NK-92 treated with Interleukin-12 subunit alpha and Interleukin-12 subunit beta, amount 100 ng/mL, for 24 hours (cell line): ENCODE data around the gene RPS25.
"Not testable (repeated sequence)": the region's sequence is repeated elsewhere in the genome, so short reads cannot be mapped to it uniquely, and the experiment has no call there.

Source experiments
- DNase-seq: peaks from one replicate; lab custom pipeline; 2025; lab: John Stamatoyannopoulos, UW

RPS25 gene

DNA sequence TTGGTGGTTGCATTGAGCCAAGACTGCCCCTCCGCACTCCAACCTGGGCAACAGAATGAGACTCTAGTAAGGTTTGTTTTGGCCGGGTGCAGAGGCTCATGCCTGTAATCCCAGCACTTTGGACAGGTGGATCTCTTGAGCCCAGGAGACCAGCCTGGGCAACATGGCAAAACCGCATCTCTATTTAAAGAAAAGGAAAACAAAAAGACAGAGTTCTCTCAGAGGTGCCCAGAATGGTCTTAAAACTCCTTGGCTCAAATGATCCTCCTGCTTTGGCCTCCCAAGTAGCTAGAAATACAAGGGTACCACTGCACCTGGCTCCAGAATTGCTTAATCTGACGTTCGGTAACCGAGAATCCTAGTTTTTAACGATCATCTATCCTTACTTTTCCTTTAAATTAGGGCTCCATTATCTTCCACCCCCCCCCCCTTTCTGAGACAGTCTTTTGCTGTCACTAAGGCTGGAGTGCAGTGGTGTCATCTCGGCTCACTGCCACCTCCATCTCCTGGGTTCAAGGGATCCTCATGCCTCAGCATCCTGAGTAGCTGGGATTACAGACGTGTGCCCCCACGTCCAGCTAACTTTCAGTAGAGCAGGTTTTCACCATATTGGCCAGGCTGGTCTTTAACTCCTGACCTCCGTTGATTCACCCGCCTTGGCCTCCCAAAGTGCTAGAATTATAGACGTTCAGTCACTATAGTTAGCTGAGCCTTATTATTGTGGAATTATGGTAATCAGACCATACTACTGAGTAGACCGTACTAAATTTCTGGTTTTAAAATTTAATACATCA lies 1.7 kb downstream of the RPS25 start:
- DNase-seq, result no peak

DNA sequence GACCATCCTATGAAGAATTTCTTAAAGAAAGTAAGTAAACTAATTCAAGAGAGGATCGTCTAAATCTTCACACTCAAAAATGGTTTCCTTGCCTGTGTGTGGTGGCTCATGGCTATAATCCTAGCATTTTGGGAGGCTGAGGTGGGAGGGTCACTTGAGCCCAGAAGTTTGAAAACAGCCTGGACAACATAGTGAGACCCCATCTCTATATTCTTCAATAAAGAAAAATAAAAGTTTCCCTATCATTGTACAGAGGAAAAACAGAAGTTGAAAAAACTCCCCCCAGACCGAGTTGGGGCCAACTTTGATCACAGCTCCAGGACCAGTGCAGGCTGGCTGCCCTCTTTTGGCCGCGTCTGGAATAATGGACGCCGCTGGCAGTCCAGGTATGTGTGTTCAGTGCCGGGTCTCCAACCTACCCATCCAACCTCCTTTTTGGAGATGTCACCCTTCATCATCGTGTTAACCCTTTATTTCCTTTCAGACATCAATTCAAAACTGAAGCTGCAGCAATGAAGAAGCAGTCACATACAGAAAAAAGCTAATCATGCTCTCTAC lies 3.0 kb downstream of the RPS25 start:
- no peak for DNase-seq

DNA sequence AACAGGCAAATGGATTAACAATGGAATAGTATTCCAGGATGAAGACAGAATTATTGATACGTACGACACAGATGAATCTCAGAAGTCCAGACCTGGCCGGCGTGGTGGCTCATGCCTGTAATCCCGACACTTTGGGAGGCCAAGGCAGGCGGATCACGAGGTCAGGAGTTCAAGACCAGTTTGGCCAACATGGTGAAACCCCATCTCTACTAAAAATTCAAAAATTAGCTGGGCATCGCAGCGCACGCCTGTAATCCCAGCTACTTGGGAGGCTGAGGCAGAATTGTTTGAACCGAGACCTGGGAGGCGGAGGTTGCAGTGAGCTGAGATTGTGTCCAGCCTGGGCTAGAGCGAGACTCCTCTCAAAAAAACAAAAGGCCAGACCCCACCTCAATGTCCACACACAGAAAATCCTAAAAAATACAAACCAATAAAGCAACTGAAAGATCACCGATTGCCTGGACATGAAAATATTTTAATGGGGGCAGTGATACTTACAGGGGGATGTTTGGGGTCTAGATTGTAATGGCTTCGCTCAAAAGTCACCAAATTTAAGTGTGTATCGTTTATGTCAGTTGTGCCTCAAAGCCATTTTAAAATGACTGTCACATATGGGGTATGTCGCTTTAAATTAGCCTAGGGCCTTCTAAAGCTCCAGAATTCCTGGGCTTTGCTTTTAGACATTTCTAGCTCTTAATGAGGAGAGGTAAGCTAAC lies 3.8 kb downstream of the RPS25 start:
- no peak for DNase-seq

DNA sequence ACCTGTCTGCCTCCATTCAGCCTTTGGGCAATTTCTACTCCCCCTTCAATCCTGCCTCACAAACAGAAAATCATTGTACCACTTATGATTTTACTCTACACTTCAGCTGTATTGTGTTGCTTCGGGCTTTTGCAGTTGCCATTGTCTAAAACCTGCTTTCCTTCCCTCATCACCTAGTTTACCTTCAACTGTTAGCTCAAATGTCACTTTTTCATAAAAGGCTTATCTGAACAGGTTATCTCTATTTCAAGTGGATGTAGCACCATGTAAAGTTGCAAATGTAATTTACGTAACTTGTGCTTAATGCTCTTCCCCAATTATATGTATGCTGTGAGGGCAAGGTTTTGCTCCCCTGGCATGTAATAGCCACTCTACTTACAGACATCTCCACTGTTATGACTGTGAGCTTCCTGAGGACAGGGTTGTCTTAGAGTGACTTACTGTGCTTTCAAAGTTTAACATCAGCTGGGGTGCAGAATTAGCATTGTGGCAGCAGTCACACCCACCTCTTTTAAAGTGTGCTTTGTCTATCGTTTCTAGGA lies 5.4 kb downstream of the RPS25 start:
- DNase-seq, result no peak

DNA sequence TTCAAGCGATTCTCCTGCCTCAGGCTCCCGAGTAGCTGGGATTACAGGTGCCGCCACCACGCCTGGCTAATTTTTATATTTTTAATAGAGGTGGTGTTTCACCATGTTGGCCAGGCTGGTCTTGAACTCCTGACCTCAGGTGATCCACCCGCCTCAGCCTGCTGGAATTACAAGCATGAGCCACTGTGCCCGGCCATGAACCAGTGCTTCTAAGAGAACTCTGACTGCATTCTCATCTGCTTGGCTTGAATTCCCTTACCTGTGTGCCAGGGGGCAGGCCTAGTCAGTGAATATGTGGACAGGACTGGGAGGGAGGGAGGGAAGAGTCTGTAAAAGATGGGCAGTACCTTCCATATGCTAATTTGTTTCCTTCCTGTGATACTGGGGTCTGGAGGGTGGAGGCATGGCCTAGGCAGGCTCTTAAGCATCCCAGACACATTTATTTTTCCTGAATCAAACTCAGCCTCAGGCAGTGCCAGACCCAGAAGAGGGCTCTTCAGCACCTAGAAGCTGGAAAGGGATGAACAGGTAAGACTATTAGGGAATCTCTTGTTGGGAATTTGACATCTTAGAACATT lies 6.6 kb downstream of the RPS25 start:
- no peak for DNase-seq

DNA sequence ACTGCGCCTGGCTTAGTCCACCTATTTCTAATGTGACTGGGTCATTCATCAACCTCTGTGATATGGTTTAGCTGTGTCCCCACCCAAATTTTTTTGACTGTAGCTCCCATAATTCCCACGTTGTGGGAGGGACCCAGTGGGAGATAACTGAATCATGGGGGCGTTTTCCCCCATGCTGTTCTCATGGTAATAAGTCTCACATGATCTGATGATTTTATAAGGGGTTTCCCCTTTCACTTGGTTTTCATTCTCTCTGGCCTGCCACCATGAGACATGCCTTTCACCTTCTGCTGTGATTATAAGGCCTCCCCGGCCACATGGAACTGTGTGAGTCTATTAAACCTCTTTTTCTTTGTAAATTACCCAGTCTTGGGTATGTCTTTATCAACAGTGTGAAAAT lies 11.5 kb downstream of the RPS25 start:
- DNase-seq, result no peak

DNA sequence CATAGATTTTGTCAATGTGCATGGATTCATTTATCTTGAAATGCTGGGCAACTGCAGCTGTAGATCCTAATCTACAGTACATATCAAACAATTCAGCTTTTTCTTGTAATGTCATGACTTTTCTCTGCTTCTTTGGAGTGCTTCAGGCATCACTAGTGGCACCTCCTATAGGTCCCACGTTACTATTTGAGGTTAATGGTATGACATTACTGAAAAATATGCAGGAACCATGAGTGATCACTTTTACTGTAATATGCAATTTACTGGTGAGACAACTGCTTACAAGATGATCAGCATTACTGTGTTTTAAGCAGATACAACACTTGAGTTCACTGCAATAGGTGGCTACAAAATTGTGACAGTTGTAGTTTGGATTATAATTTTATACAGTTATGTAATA lies 17.2 kb downstream of the RPS25 start:
- DNase-seq, result no peak

DNA sequence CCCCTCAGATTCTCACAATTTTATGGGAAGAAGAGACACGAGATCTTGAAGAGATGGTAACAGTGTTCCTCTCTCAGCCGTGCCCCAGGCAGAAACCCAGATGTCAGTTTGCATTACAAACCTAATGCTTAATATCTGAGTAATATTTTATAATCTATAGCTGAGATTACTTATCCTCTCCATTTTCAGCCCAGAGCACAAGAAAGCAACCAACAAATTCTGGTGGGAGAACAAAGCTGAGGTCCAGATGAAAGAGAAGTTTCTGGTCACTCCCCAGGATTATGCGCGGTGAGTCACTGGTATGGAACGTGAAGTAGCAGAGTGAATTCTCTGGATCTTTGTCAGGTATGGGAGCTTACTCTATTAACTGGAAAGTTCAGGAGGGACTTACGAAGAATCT lies 19.3 kb downstream of the RPS25 start:
- no peak for DNase-seq

DNA sequence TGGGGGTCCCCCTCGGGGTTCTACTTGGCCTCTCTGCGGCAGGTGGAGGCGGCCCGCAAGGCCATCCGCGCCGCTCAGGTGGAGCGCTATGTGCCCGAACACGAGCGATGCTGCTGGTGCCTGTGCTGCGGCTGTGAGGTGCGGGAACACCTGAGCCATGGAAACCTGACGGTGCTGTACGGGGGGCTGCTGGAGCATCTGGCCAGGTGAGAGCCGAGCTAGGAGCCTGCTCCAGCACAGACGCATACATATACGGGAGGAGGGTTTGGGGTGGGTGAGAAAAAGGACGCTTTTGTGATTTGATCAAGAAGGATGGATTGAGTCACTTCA lies 19.8 kb downstream of the RPS25 start:
- DNase-seq, result no peak

DNA sequence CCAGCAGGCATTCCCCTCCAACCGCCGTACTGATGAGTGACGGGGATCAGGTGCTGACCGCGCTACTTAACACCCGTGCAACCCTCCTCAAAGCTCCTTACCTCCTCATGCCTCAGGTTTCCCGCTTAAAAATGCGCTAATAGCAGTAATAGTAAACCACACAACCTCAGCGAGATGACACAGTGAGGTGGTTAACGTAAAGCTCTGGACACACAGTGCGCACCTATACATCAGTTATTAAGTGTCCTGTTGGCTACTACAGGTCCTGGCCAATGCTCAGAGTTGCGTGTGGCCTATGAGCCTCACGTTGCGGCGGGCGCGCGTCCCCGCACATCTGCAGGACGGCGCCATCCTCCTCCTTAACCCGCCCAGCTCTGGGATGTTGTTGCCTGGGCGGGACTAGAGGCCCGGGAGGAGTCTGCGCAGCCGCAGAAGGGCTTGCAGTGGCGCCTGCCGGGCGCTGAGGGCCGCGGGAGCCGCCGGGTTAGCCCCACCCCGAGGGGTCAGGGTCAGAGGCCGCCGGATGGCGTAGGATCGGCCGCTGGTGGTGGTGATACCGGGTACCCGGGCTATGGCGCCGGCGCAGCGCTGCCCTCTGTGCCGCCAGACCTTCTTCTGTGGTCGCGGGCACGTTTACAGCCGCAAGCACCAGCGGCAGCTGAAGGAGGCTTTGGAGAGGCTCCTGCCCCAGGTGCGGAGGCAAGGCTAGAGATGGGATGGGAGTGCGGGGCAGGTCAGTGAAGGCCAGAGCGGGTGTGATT lies 20.3 kb downstream of the RPS25 start, which contains the start of gene CENATAC:
TSS of gene CENATAC (plus strand) at position 512 of the 761 bp plus-strand sequence. CDS start at position 572, 60 bp downstream.
- DNase-seq, result peak; percentile 95

DNA sequence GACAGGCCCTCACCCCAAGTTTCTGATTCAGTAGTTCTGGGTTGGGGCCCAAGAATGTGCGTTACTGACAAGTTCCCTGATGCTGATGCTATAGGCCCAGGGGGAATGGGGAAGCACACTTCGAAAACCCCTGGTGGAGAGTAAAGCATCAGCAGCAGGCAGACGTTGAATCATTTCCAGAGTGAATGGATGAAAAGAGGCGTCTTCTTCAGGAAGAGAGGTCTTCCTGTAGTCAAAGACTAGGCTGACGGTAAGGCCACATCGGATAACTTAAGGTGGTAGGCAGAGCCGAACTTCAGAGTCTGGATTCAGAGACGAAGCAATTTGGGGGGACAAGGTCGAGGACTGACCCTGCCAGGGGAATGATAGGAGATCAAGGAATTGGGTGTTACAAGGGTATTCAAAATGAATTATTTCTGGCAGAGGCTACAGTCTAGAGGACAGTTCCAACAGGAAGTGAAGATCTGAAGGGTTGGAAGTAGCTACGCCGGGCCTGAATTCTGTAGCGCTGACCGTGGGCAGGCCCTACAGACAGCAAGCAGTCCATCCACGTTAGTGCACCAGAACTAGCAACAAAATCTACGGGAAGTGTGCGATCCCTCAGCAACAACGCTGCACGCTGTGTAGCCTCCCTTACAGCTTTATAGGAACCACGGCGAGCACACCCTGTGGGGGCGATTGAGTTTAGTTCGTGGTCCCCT lies 21.1 kb downstream of the RPS25 start:
- DNase-seq, result no peak

DNA sequence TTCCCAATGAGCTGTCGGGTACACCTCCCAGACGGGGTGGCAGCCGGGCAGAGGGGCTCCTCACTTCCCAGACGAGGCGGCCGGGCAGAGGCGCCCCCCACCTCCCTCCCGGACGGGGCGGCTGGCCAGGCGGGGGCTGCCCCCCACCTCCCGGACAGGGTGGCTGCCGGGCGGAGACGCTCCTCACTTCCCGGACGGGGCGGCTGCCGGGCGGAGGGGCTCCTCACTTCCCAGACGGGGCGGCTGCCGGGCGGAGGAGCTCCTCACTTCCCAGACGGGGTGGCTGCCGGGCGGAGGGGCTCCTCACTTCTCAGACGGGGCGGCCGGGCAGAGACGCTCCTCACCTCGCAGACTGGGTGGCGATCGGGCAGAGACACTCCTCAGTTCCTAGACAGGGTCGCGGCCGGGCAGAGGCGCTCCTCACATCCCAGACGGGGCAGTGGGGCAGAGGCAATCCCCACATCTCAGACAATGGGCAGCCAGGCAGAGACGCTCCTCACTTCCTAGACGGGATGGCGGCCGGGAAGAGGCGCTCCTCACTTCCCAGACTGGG lies 26.6 kb downstream of the RPS25 start:
- DNase-seq, result not testable (repeated sequence)

DNA sequence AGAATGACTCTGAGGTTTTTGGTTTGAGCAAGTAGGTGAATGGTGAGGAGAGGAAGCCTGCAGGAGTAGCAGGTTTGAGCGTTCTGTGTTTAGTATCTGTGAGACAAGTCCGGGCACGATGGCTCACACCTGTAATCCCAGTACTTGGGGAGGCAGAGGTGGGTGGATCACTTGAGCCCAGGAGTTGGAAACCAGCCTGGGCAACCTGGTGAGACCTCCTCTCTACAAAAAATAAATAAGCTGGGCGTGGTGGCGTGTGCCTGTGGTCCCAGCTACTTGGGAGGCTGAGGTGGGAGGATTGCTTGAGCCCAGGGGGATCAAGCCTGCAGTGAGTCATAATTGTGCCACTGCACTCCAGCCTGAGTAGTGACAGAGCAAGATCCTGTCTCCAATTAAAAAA lies 29.9 kb downstream of the RPS25 start:
- DNase-seq, result no peak

DNA sequence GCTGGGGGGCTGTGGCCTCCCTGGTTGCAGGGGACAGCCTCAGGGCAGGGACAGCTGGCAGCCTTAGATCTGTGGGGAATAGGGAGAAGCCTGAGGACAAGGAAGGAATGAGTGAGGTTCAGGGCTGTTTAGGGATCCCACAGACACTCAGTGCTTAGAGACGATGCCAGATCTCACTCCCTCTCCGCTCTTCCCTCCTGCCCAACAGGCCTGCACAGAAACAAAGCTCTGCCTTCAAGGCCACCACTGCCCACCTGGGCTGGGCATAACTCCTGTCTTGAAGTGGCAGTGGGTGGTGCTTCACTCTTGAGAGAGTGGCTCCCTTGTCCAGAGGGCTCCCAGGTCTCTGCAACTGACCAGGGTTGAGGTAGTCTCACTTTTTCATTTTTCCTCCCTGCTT lies 33.3 kb downstream of the RPS25 start:
- no peak for DNase-seq

DNA sequence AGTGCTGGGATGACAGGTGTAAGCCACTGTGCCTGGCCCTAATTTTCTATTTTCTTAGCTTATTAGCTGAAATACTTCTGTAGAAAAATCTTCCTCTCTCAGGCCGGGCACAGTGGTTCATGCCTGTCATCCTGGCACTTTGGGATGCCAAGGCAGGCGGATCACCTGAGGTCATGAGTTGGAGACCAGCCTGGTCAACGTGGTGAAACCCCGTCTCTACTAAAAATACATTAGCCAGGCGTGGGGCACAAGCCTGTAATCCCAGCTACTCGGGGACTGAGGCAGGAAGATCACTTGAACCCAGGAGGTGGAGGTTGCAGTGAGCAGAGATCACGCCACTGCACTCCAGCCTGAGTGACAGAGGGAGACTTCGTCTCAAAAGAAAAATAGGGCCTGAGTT lies 33.8 kb downstream of the RPS25 start:
- not testable (repeated sequence) for DNase-seq

DNA sequence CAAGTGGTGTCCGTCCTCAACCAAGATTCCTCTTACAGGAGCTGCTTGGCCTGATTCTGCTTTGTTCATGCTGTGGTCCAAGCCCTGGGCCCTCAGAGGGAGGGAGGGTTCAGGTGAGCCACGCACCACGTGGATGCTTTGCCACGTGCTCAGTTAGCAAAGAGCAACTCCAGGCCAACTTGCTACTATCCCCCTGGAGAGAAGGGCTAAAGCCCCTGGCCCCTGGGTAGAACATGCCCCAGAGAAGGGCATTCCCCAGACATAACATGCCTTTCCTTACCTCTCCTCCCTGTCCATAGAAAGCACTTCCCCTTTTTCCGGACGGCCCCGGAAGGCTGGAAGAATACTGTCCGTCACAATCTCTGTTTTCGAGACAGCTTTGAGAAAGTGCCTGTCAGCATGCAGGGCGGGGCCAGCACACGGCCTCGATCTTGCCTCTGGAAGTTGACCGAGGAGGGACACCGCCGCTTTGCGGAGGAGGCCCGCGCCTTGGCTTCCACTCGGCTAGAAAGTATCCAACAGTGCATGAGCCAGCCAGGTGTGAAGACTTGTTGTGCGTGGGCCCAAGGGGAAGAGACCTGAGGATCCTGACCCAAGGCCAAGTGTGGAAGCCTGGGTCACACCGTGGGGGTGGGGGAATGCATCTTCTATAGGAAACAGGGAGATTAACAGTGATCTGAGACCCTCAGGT lies 37.8 kb downstream of the RPS25 start:
- no peak for DNase-seq

DNA sequence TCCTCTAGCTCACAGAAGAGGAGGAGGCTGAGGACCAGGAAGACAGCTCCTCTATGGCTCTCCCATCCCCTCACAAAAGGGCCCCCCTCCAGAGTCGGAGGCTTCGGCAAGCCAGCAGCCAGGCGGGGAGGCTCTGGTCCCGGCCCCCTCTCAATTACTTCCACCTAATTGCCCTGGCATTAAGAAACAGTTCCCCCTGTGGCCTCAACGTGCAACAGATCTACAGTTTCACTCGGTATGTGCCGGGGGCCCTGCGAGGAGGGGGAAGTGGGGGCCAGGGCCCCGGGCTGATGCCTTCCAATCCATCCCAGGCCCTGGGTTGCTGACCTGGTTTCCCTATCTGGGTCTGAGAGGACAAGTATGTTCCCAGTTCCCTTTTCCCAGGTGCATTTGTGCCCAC lies 38.7 kb downstream of the RPS25 start:
- no peak for DNase-seq

DNA sequence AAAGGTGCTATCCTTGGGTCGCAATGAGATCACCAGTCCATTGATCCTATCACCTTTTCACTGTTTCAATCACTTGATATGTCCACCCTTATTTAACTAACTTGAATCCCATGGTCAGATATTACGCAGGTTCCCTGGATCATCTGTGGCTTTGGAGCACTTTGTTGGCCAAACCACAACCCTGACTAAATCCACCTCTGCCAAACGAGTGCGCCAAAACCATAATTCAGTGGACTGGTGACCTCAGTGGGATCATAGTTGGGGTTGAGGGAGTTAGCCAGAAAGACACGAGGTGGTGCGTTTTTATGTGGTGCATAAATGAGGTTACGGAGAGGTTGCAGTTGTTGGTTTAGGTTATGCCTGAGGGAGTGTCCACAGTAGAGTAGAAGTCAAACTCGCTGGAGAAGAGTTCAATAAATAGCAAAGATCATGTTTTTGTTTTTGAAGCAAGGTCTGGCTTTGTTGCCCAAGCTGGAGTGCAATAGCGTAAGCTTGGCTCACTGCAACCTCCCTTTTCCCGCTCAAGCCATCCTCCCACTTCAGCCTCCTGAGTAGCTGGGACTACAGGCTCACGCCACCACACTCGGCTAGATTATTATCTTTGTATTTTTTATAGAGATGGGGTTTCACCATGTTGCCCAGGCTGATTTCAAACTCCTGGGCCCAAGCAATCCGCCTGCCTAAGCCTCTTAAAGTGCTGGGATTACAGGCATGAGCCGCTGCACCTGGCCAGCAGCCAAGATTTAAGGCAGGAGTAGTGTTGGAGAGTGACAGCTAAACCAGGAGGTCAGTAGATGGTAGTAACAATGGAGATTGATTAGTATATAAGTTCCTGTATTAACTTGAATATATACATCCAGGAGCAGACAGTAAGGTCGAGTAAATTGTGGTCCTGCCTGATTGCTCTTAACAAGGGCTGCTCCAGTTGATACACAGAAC lies 42.1 kb downstream of the RPS25 start:
- DNase-seq, result no peak

DNA sequence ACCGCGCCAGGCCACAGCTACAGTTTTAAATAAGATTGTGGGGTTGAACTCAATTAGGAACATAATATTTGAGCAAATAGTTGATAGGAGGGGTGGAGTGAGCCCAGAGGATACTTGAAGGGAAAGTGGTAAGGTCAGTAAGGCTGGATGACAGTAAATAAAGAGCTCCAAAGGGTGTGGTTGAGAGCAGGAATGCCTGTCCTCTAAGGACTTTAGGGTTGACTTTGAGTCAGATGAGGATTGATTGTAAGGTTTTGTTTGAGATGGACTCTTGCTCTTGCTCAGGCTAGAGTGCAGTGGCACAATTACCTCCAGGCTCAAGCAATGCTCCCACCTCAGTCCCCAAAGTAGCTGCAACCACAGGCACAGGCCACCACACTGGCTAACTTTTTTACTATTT lies 44.2 kb downstream of the RPS25 start:
- no peak for DNase-seq
